GM19452 (cell line): ENCODE results near the gene TRHDE.
"Not testable (repeated sequence)": the region's sequence is repeated elsewhere in the genome, so short reads cannot be mapped to it uniquely, and the experiment has no call there.

Source experiments
- ATAC-seq: cut with Tn5 transposase; IDR thresholded peaks from one replicate; pipeline ENCODE4 v1.9.1; 2021; ENCODE audit not compliant: unreplicated experiment

The TRHDE gene

GRCh38 chr12:72586456-72586855, 314.3 kb downstream of the TRHDE start:
- ATAC-seq, result no peak

DNA sequence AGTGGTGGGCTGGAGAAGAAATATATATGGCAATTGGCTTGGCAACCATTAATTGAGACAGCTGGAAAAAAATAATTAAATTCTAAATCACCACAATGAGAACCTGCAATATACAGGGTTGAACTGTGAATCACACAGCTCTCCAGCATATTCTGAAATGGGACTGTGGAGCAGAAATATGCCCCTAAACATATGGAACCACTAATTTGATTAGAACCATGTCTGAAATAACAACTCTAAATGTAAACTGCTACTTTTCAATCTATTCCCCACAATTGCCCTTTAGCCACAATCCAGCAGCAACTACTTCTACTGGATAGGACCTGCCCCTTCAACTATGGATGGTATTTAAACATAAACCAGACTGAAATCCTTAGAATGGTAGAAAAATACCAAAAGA, 330.4 kb downstream of the TRHDE start:
- no peak for ATAC-seq

GRCh38 chr12:72605975-72606374, 333.8 kb downstream of the TRHDE start:
- no peak for ATAC-seq

DNA sequence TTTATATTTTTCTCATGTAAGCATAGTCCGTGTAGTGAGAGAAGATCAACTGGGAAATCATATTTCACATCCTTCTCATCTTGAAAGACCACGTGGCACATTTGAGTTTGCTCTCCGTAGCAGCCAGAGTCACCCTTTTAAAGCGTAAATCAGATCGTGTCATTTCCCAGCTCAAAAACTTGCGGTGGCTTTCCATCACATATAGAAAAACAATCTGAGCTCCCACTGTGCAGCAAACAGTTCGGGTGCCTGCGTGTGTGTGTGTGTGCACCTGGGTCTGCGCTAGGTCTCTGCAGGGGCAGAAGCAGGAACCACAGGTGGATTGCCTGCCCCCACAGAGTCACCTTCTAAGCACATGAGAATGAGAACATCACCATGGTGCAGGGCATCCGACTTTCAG, 338.2 kb downstream of the TRHDE start:
- no peak for ATAC-seq

GRCh38 chr12:72610854-72611358, 338.7 kb downstream of the TRHDE start:
- ATAC-seq, result no peak

DNA sequence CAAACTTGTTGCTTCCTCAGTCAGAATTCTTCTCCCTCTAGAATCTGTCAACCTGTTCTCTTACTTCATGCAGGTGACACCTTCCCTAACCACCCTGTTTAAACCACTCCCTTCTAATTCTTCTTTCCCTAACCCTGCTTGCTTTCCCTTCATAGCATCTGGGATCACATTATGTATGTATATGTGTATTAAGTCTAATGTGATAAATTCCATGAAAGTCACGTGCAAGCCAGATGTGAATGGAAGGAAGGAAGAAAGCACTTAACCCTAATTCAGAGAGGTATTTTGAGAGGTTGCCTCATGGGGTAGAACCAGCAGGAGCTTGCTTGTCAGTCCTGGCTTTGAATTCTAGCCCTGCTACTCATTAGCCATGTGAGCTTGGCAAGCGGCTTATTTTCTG, 340.0 kb downstream of the TRHDE start:
- no peak for ATAC-seq

DNA sequence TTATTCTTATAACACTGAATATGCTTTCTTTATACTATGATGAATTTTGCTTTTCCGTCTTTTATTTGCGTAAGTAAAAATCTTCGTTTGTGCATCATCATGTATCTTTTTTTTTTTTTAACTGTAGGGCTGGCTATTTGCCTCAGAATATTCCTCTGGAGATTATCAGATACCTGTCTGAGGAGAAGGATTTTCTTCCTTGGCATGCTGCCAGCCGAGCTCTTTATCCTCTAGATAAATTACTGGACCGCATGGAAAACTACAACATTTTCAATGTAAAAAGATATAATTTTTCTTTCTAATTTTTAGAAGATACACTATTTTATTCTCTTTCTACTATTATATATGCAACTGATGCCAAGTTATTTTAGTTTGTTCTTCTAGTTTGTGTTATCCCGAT, 346.6 kb downstream of the TRHDE start:
- ATAC-seq, result no peak

- peak; percentile 77 for ATAC-seq
Observed at GRCh38 chr12:72622556-72622955, 350.4 kb downstream of the TRHDE start.

DNA sequence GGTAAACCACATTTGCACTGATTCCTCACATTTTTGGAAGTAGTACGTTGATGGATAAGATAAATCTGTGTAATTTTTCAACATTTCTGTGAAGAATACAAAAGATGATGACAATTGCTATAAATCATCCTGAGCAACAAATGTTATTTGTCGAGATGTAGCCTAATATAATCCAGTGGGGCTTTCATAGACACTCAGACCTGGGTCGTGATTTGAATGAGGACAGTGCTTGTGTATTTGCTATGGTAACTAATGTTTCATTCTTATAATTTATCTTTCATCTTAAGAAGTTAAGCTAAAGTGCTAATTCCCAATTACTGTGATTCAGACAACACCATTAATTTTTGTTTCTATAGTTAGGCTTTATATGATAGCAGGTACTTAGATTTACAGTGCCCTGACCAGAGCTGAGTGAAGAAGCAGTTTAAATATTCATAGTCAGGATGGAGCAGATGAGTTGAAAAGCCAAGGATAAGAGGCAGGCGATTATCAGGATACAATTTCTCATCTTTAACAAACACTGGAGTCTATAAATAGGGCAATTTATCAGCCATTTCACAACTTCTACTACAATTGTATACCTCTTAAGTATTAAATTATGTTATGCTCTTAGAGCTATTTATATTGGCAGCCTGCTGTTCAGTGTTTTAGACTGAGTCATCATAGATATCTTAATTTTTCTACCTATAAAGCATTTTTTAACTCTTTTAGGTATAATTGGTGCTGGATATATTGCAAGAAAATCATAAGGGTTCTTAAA, 359.9 kb downstream of the TRHDE start:
- no peak for ATAC-seq

DNA sequence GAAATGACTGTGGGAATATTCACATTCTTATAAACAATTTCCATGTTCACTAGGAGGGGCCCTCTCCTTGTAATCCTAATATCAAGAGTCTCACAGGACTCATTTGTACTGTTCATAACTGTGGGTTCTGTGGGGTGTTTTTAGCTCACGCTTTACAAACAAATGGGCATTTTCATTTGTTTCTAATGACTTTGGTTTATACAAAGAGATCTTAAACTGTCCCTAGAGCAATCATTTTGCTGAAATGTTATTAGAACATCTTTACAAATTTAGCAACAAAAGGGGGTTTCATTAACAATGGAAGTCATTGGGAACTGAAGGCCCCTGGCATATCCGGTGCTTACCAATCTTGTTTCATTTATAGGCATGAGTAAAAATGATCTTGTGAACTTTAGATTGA, 370.5 kb downstream of the TRHDE start:
- ATAC-seq, result no peak

- ATAC-seq, result no peak
Observed at GRCh38 chr12:72647139-72647538, 375.0 kb downstream of the TRHDE start.

DNA sequence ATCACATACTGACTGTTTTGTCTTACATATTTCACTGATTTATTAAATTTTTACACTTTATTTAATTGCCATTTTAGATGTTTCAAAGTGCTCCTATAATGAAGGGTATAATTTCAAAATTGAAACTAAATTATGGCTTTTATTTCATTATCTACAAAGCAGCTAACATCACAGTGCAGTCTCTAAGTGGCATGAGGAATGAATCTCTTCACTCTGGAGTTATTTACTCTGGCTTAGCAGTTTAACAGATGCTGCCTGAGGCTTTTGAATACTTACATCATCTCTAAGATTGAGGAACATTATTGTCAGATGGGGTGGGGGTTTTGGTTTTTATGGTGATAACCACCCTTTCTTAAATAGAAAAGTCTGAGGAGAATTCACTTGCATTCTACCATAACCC, 386.4 kb downstream of the TRHDE start:
- ATAC-seq, result no peak

DNA sequence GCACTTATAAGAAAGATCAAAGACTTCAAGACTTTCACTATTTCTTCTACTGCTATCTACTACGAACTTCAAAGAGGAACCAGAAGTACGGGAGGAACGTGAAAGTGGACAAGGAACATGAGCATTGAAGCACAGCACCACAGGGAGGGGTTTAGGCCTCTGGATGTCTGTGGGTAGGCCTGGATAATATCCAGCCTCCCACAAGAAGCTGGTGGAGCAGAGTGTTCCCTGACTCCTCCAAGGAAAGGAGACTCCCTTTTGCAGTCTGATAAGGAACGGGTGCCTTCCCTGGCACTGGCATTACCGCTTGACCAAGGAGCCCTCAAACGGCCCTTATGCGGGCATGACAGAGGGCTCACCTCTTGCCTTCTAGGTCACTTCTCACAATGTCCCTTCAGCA, 388.0 kb downstream of the TRHDE start:
- not testable (repeated sequence) for ATAC-seq

GRCh38 chr12:72673853-72674252, 401.7 kb downstream of the TRHDE start:
- ATAC-seq, result peak; percentile 78

- ATAC-seq, result no peak
Observed at GRCh38 chr12:72676556-72676955, 404.4 kb downstream of the TRHDE start.

DNA sequence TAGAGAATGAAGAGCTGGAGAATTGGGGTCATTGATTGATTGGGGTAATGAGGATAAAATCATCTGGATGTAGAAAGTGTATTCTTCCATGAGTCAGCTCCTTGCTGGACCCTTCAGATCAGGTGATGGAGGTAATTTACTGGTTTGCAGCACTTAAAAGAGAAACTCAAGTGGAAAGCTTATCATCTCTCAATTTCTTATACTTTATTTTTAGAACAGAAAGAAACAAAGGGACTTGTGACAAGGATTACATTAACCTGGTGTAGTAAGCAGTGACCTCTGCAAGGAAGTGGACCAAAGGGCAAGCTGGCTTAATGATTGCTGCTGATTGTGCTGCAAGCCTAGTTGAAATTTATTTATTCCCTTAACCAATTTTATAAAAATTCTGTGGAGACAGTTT, 405.0 kb downstream of the TRHDE start:
- no peak for ATAC-seq

GRCh38 chr12:72677846-72678245, 405.7 kb downstream of the TRHDE start:
- ATAC-seq, result no peak

DNA sequence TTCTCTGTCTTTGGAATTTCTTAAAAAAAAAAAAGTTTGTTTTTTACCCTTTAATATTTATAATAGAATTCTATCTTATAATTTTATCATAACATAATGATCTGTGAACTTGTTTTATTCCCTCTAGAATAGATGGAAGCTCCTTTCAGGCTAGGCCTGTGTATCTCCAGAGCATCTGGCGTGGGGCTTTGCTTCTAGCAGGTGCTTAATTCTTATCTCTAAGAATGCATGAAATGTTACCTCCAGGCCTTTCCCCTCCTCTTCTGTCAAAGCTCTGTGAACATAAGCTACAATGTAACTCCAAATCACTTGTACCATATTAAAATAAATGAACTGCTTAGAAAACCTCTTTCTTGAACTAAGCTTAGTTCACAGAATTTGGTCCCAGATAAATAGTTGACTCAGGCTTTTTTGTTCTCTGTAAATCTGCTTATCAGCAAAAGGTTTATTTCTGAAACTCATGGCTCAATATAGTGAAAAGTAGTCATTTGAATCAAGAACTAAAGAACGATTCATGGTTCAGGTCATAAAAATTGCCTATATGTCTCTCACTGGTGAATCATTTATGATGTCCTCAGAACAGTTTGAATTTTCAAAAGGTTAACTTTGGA, 407.1 kb downstream of the TRHDE start:
- ATAC-seq, result no peak

- ATAC-seq, result no peak
Observed at GRCh38 chr12:72681028-72681427, 408.9 kb downstream of the TRHDE start.

- no peak for ATAC-seq
Observed at GRCh38 chr12:72684491-72684890, 412.3 kb downstream of the TRHDE start.

GRCh38 chr12:72692338-72692737, 420.2 kb downstream of the TRHDE start:
- ATAC-seq, result no peak

- ATAC-seq, result no peak
Observed at GRCh38 chr12:72694193-72694592, 422.0 kb downstream of the TRHDE start.

- no peak for ATAC-seq
Observed at GRCh38 chr12:72699362-72699761, 427.2 kb downstream of the TRHDE start.
